ENCODE data around the gene INPP5D. TPM values are rescaled to one million over a fixed set of nuclear protein-coding genes. Genes with fewer than 3 reads are reported as not detected.

The INPP5D gene
- polyA plus RNA-seq, 3 donors, result 30.6 to 90.2 (median 54.8) TPM

GRCh38 chr2:233210843-233211547, 150.9 kb downstream of the INPP5D start:
- Mint-ChIP-seq H3K4me3 (no peak overlapping the region), H3K27ac (peak overlapping the region in 3 of 7 donors; percentile 4 to 58 (median 35)), H3K4me1 (peaks cover 2% of the 10 kb centered on the region), H3K9me3 (no peaks in the 10 kb centered on the region), H3K36me3 (peaks cover 45 to 67% of the 10 kb centered on the region in 2 donors), H3K27me3 (ENCODE audit: low read depth in 3 of 3) (peaks cover 0 to 2% (median 0%) of the 10 kb centered on the region in 3 donors)
- Histone ChIP-seq H3K9ac (ENCODE audit: insufficient read depth, low read length, poor library complexity, severe bottlenecking) (no peak overlapping the region), H3K9me3 (replicated peaks in 1 of 2; ENCODE audit: control insufficient read depth in 1 of 2, insufficient read depth in 1 of 2, low read length in 2 of 2) (no peaks in the 10 kb centered on the region), H3K4me3 (replicated peaks in 1 of 3; ENCODE audit: low read depth in 2 of 3, low read length in 3 of 3) (no peak overlapping the region), H3K27ac (ENCODE audit: low read depth in 1 of 2, low read length in 2 of 2) (no peak overlapping the region), H4K20me1 (ENCODE audit: insufficient read depth, low read length) (peaks cover 42% of the 10 kb centered on the region), H3K27me3 (ENCODE audit: control insufficient read depth in 2 of 2, insufficient read depth in 2 of 2, low read length in 2 of 2) (no peaks in the 10 kb centered on the region), H3K36me3 (replicated peaks in 1 of 2; ENCODE audit: control insufficient read depth in 1 of 2, insufficient read depth in 2 of 2, low read length in 2 of 2) (peaks cover 39 to 63% of the 10 kb centered on the region in 2 donors), H3K4me1 (ENCODE audit: control insufficient read depth in 1 of 2, insufficient read depth in 2 of 2, low read length in 2 of 2) (no peaks in the 10 kb centered on the region), H2AFZ (ENCODE audit: insufficient read depth, low read depth, low read length, poor library complexity, severe bottlenecking) (no peak overlapping the region), H3K79me2 (ENCODE audit: insufficient read depth, low read length) (no peaks in the 10 kb centered on the region), H3K4me2 (replicated peaks; ENCODE audit: extremely low read depth, low read length, poor library complexity, severe bottlenecking) (no peak overlapping the region)
- 85% methylated on average over 13 of the region's 18 CpGs for WGBS (ENCODE audit: insufficient coverage)
- TF ChIP-seq, protein P1, sequence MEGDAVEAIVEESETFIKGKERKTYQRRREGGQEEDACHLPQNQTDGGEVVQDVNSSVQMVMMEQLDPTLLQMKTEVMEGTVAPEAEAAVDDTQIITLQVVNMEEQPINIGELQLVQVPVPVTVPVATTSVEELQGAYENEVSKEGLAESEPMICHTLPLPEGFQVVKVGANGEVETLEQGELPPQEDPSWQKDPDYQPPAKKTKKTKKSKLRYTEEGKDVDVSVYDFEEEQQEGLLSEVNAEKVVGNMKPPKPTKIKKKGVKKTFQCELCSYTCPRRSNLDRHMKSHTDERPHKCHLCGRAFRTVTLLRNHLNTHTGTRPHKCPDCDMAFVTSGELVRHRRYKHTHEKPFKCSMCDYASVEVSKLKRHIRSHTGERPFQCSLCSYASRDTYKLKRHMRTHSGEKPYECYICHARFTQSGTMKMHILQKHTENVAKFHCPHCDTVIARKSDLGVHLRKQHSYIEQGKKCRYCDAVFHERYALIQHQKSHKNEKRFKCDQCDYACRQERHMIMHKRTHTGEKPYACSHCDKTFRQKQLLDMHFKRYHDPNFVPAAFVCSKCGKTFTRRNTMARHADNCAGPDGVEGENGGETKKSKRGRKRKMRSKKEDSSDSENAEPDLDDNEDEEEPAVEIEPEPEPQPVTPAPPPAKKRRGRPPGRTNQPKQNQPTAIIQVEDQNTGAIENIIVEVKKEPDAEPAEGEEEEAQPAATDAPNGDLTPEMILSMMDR (IDR thresholded peaks at IDR 0.05), result no peak
- no peak for DNase-seq
- intact Hi-C loops (cut with micrococcal nuclease), result no loop called here

DNA sequence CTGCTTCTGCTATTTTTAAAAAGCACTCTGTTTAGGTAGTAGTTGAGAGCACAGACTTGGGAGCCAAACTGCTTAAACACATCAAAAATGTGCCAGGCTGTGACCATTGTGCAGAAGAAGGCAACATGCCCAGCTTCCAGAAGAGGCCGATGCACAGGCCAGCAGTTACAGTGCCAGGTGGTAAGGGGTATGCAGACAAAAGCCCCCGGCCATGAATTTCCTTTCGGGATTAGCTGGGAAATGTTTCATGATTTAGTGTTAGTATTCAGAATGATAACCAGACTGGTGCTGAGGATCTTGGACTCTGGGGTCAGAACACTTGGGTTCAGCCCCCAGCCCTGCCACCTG, 151.4 kb downstream of the INPP5D start:
- Mint-ChIP-seq H3K27me3 (ENCODE audit: low read depth in 3 of 3) (peaks cover 0 to 2% (median 0%) of the 10 kb centered on the region in 3 donors), H3K27ac (no peak overlapping the region), H3K9me3 (no peaks in the 10 kb centered on the region), H3K36me3 (peaks cover 44 to 63% of the 10 kb centered on the region in 2 donors), H3K4me1 (peaks cover 2% of the 10 kb centered on the region), H3K4me3 (no peak overlapping the region)
- H3K36me3 ChIP-seq (replicated peaks in 1 of 2; ENCODE audit: control insufficient read depth in 1 of 2, insufficient read depth in 2 of 2, low read length in 2 of 2), result peaks cover 34 to 58% of the 10 kb centered on the region in 2 donors
- no peaks in the 10 kb centered on the region for H3K79me2 ChIP-seq (ENCODE audit: insufficient read depth, low read length)
- H3K4me1 ChIP-seq (ENCODE audit: control insufficient read depth in 1 of 2, insufficient read depth in 2 of 2, low read length in 2 of 2), result no peaks in the 10 kb centered on the region
- H3K9me3 ChIP-seq (replicated peaks in 1 of 2; ENCODE audit: control insufficient read depth in 1 of 2, insufficient read depth in 1 of 2, low read length in 2 of 2), result no peaks in the 10 kb centered on the region
- H4K20me1 ChIP-seq (ENCODE audit: insufficient read depth, low read length), result peaks cover 38% of the 10 kb centered on the region
- no peak overlapping the region for H3K9ac ChIP-seq (ENCODE audit: insufficient read depth, low read length, poor library complexity, severe bottlenecking)
- DNase-seq, result no peak
- TF ChIP-seq, protein P1 (IDR thresholded peaks at IDR 0.05), result no peak
- 100% methylated on average over 3 of the region's 3 CpGs for WGBS (ENCODE audit: insufficient coverage)
- intact Hi-C loops (cut with micrococcal nuclease), result no loop called here
- H3K27ac ChIP-seq (ENCODE audit: low read depth in 1 of 2, low read length in 2 of 2), result no peak overlapping the region
- H3K27me3 ChIP-seq (ENCODE audit: control insufficient read depth in 2 of 2, insufficient read depth in 2 of 2, low read length in 2 of 2), result no peaks in the 10 kb centered on the region
- H2AFZ ChIP-seq (ENCODE audit: insufficient read depth, low read depth, low read length, poor library complexity, severe bottlenecking), result no peak overlapping the region
- H3K4me3 ChIP-seq (replicated peaks in 1 of 3; ENCODE audit: low read depth in 2 of 3, low read length in 3 of 3), result no peak overlapping the region
- H3K4me2 ChIP-seq (replicated peaks; ENCODE audit: extremely low read depth, low read length, poor library complexity, severe bottlenecking), result no peak overlapping the region

Data from CD14-positive monocyte (primary cell).